H9 (cell line): Measurements from ENCODE around the gene S100A4. TPM values are rescaled to one million over a fixed set of nuclear protein-coding genes. Genes with fewer than 3 reads are reported as not detected.

Experiments
- DNase-seq: peaks from one replicate; pipeline ENCODE4 v3.0.0-alpha.2; 2017
- H2AFZ ChIP-seq: one replicate; pipeline ENCODE4 v1.6.1; 2013; ENCODE audit warnings: mild to moderate bottlenecking, low read length, control low read depth, moderate library complexity
- H2AK5ac ChIP-seq: 2 replicates; pipeline ENCODE4 v1.6.1; 2013; ENCODE audit warnings: low read length, control low read depth, mixed read lengths; ENCODE audit not compliant: insufficient read length
- H2BK120ac ChIP-seq: one replicate; pipeline ENCODE4 v1.6.1; 2013; ENCODE audit warnings: low read depth, mild to moderate bottlenecking, low read length, control low read depth, inconsistent platforms; ENCODE audit not compliant: poor library complexity, severe bottlenecking
- H2BK12ac ChIP-seq: 2 replicates; pipeline ENCODE4 v1.6.1; 2013; ENCODE audit warnings: low read length, control low read depth, mixed read lengths, low read depth; ENCODE audit not compliant: insufficient read length
- H2BK15ac ChIP-seq: 2 replicates; pipeline ENCODE4 v1.6.1; 2013; ENCODE audit warnings: low read depth, low read length, control low read depth
- H2BK20ac ChIP-seq: one replicate; pipeline ENCODE4 v1.6.1; 2013; ENCODE audit warnings: low read depth, mild to moderate bottlenecking, low read length, control low read depth, inconsistent platforms; ENCODE audit not compliant: poor library complexity, severe bottlenecking
- H2BK5ac ChIP-seq: 2 replicates; pipeline ENCODE4 v1.6.1; 2013; ENCODE audit warnings: low read length, control low read depth, mixed read lengths; ENCODE audit not compliant: insufficient read length
- H3K14ac ChIP-seq: 2 replicates; pipeline ENCODE4 v1.6.1; 2013; ENCODE audit warnings: low read length, control low read depth; ENCODE audit not compliant: insufficient read depth
- H3K18ac ChIP-seq: 2 replicates; pipeline ENCODE4 v1.6.1; 2013; ENCODE audit warnings: low read depth, mild to moderate bottlenecking, mixed read lengths, low read length, control low read depth; ENCODE audit not compliant: insufficient read length
- H3K23ac ChIP-seq: 2 replicates; pipeline ENCODE4 v1.6.1; 2013; ENCODE audit warnings: low read length, control low read depth, mixed read lengths, low read depth; ENCODE audit not compliant: insufficient read length
- H3K23me2 ChIP-seq: 2 replicates; pipeline ENCODE4 v1.6.1; 2013; ENCODE audit warnings: low read depth, mild to moderate bottlenecking, mixed read lengths, low read length, control low read depth; ENCODE audit not compliant: insufficient read length, poor library complexity, severe bottlenecking
- H3K27ac ChIP-seq: 2 replicates; pipeline ENCODE4 v1.5.1; 2013; ENCODE audit warnings: low read length, control low read depth, mixed read lengths, low read depth; ENCODE audit not compliant: insufficient read length
- H3K27me3 ChIP-seq: 2 replicates; pipeline ENCODE4 v1.6.1; 2013; ENCODE audit warnings: low read length, control low read depth, inconsistent platforms; ENCODE audit not compliant: insufficient read depth
- H3K4ac ChIP-seq: 2 replicates; pipeline ENCODE4 v1.6.1; 2013; ENCODE audit warnings: low read depth, mild to moderate bottlenecking, control low read depth, inconsistent platforms, low read length, moderate library complexity
- H3K4me1 ChIP-seq: 2 replicates; pipeline ENCODE4 v1.6.1; 2013; ENCODE audit warnings: low read length, control low read depth, inconsistent platforms; ENCODE audit not compliant: insufficient read depth
- H3K4me2 ChIP-seq: 2 replicates; pipeline ENCODE4 v1.6.1; 2013; ENCODE audit warnings: low read length, control low read depth, mixed read lengths; ENCODE audit not compliant: insufficient read length, insufficient read depth
- H3K56ac ChIP-seq: 2 replicates; pipeline ENCODE4 v1.6.1; 2013; ENCODE audit warnings: low read depth, mild to moderate bottlenecking, mixed read lengths, low read length, control low read depth; ENCODE audit not compliant: insufficient read length
- H3K79me1 ChIP-seq: 2 replicates; pipeline ENCODE4 v1.6.1; 2013; ENCODE audit warnings: low read depth, mild to moderate bottlenecking, moderate library complexity, low read length, control low read depth, inconsistent platforms; ENCODE audit not compliant: insufficient read depth, poor library complexity, severe bottlenecking
- H3K79me2 ChIP-seq: 2 replicates; pipeline ENCODE4 v1.6.1; 2013; ENCODE audit warnings: low read length, control low read depth, inconsistent platforms; ENCODE audit not compliant: insufficient read depth
- H3K9ac ChIP-seq: 2 replicates; pipeline ENCODE4 v1.6.1; 2013; ENCODE audit warnings: low read length, control low read depth, mixed read lengths; ENCODE audit not compliant: insufficient read length; ENCODE audit errors: extremely low read depth
- H3K9me3 ChIP-seq: one replicate; pipeline ENCODE4 v1.6.1; 2013; ENCODE audit warnings: low read depth, low read length, inconsistent platforms; ENCODE audit not compliant: control insufficient read depth
- H3T11ph ChIP-seq: one replicate; pipeline ENCODE4 v1.6.1; 2013; ENCODE audit warnings: mild to moderate bottlenecking, low read length, control low read depth, inconsistent platforms
- H4K20me1 ChIP-seq: one replicate; pipeline ENCODE4 v1.6.1; 2013; ENCODE audit not compliant: control insufficient read depth, insufficient read length, insufficient read depth
- H4K5ac ChIP-seq: 2 replicates; pipeline ENCODE4 v1.6.1; 2013; ENCODE audit warnings: low read depth, mild to moderate bottlenecking, mixed read lengths, low read length, control low read depth; ENCODE audit not compliant: insufficient read length
- H4K8ac ChIP-seq: replicated peaks from 2 replicates; pipeline ENCODE4 v1.6.1; 2013; ENCODE audit warnings: low read length, control low read depth, mixed read lengths, low read depth; ENCODE audit not compliant: insufficient read length
- H4K91ac ChIP-seq: 2 replicates; pipeline ENCODE4 v1.6.1; 2013; ENCODE audit warnings: low read depth, mild to moderate bottlenecking, moderate library complexity, mixed read lengths, low read length, control low read depth; ENCODE audit not compliant: insufficient read length
- H3K27ac Mint-ChIP-seq, 3 experiments: 2 replicates in 2 of 3; 3 replicates in 1 of 3; pipeline ENCODE4 v1.8.0; 2020 to 2021; ENCODE audit warnings: mixed read lengths in 3 of 3, mild to moderate bottlenecking in 1 of 3, moderate library complexity in 1 of 3
- H3K27me3 Mint-ChIP-seq: 2 replicates; pipeline ENCODE4 v1.8.0; 2021; ENCODE audit warnings: low read depth, mild to moderate bottlenecking, moderate library complexity, mixed read lengths
- H3K36me3 Mint-ChIP-seq, 3 experiments: 2 replicates in 2 of 3; 3 replicates in 1 of 3; pipeline ENCODE4 v1.8.0; 2020 to 2021; ENCODE audit warnings: low read depth in 3 of 3, mixed read lengths in 3 of 3; ENCODE audit not compliant: insufficient read depth in 1 of 3
- H3K4me1 Mint-ChIP-seq, 2 experiments: 2 replicates each; pipeline ENCODE4 v1.8.0; 2020; ENCODE audit warnings: mixed read lengths in 2 of 2
- H3K4me3 Mint-ChIP-seq, 2 experiments: 2 replicates in 1 of 2; 3 replicates in 1 of 2; pipeline ENCODE4 v1.8.0; 2020 to 2021; ENCODE audit warnings: mild to moderate bottlenecking in 2 of 2, mixed read lengths in 2 of 2, moderate library complexity in 1 of 2
- H3K9me3 Mint-ChIP-seq, 2 experiments: 2 replicates in 1 of 2; 3 replicates in 1 of 2; pipeline ENCODE4 v1.8.0; 2020; ENCODE audit warnings: mild to moderate bottlenecking in 2 of 2, mixed read lengths in 2 of 2, moderate library complexity in 1 of 2
- WGBS: extraction: QIAGEN DNeasy Blood & Tissue Kit; methylation state at CpG from one replicate; pipeline ENCODE4 v1.1.7; 2013; ENCODE audit warnings: missing lambda C conversion rate, low lambda C conversion rate, mixed read lengths; ENCODE audit not compliant: insufficient read length; ENCODE audit errors: extremely low coverage; 5-methylcytosine and 5-hydroxymethylcytosine counted together
- total RNA-seq: library from RNA; stranded (reverse); gene quantifications from 2 replicates; pipeline ENCODE4 v1.2.1, GENCODE V29; 2021
- TF ChIP-seq, protein P1 (sequence below): fragments of 200-600 bp; sonication (generic); conservative IDR thresholded peaks from 3 replicates; pipeline ENCODE4 v1.8.0; 2021; ENCODE audit warnings: antibody characterized with exemption, mild to moderate bottlenecking

The S100A4 gene
- total RNA-seq, 1 experiment from 2014 or later: 9.0 TPM

GRCh38 chr1:153534925-153535241, 10.7 kb downstream of the S100A4 start:
- Histone ChIP-seq H2AFZ (no peak overlapping the region), H3T11ph (no peak overlapping the region), H3K23ac (no peak overlapping the region), H3K56ac (no peak overlapping the region), H3K79me1 (no peaks in the 10 kb centered on the region), H3K27ac (no peak overlapping the region), H3K4me2 (no peak overlapping the region), H2BK20ac (no peak overlapping the region), H3K14ac (no peak overlapping the region), H3K18ac (no peak overlapping the region), H4K8ac (no peak overlapping the region), H3K23me2 (no peaks in the 10 kb centered on the region), H4K91ac (no peak overlapping the region), H2AK5ac (no peak overlapping the region), H2BK5ac (no peak overlapping the region), H4K5ac (no peak overlapping the region), H3K79me2 (no peaks in the 10 kb centered on the region), H3K9me3 (no peaks in the 10 kb centered on the region), H3K4ac (no peak overlapping the region), H2BK15ac (no peak overlapping the region), H4K20me1 (no peaks in the 10 kb centered on the region), H3K4me1 (peaks cover 7% of the 10 kb centered on the region; the same call in 1 of the 2 replicates), H3K9ac (no peak overlapping the region), H2BK12ac (no peak overlapping the region), H2BK120ac (no peak overlapping the region), H3K27me3 (no peaks in the 10 kb centered on the region; the same call in 1 of the 2 replicates)
- DNase-seq: no peak
- TF ChIP-seq, protein P1, sequence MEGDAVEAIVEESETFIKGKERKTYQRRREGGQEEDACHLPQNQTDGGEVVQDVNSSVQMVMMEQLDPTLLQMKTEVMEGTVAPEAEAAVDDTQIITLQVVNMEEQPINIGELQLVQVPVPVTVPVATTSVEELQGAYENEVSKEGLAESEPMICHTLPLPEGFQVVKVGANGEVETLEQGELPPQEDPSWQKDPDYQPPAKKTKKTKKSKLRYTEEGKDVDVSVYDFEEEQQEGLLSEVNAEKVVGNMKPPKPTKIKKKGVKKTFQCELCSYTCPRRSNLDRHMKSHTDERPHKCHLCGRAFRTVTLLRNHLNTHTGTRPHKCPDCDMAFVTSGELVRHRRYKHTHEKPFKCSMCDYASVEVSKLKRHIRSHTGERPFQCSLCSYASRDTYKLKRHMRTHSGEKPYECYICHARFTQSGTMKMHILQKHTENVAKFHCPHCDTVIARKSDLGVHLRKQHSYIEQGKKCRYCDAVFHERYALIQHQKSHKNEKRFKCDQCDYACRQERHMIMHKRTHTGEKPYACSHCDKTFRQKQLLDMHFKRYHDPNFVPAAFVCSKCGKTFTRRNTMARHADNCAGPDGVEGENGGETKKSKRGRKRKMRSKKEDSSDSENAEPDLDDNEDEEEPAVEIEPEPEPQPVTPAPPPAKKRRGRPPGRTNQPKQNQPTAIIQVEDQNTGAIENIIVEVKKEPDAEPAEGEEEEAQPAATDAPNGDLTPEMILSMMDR: no peak
- H3K36me3 Mint-ChIP-seq: no peaks in the 10 kb centered on the region
- no peaks in the 10 kb centered on the region; the same call in 1 of the 2 replicates for H3K27me3 Mint-ChIP-seq
- no peak overlapping the region for H3K4me3 Mint-ChIP-seq
- no peak overlapping the region; a peak in 1 of 7 replicates for H3K27ac Mint-ChIP-seq
- no peaks in the 10 kb centered on the region for H3K9me3 Mint-ChIP-seq
- no CpG with 5 or more reads among the region's 3 CpGs for WGBS
- peaks cover 34 to 42% of the 10 kb centered on the region in 2 experiments for H3K4me1 Mint-ChIP-seq
